Heart left ventricle (tissue), 13 donors: ENCODE results near the gene ARHGAP15.

Source experiments
- CTCF ChIP-seq, 12 donors: fragments of 200-600 bp; sonication (generic) in 4 of 12; IDR thresholded peaks; one replicate each; pipeline versions ENCODE4 v1.5.0 to v1.8.0; 2018 to 2022; ENCODE audit warnings: antibody characterized with exemption in 12 of 12, mild to moderate bottlenecking in 5 of 12
- POLR2A ChIP-seq, 2 donors: fragments of 450-650 bp; IDR thresholded peaks; one replicate each; pipeline ENCODE4 v1.6.1; 2017; ENCODE audit warnings: antibody characterized with exemption in 2 of 2, mild to moderate bottlenecking in 2 of 2, moderate library complexity in 2 of 2
- donor health status: ischemic (EF 13 %, LVEDD 7.1; RV severe dilation, severe dysfunction).
- donor health status: DM: no; HTN: yes; CAD: no.
- donor health status: DM: no; HTN: no; CAD: no.
- donor health status: ischemic (EF 25% LVEDD 6.9; RV normal size, moderate dysfunction).
- donor health status: ischemic (EF 25% LVEDD 5.7; RV mildly dilated, moderate dysfunction).
- donor health status: ischemic (EF 35%, LVEDD 5.7; RV mildly dilated, moderate dysfunction).
- donor health status: nonischemic (EF 11% LVEDD 7.7; RV severe dilation, severe dysfunction).
- donor health status: DM: yes; HTN: yes; CAD: no.
- donor health status: PGD.
- donor health status: ischemic (EF 29% LVEDD 5.4; RV normal size, mild dysfunction).
- donor health status: nonischemic (EF 23%, LVEDD 6.1; RV moderate dilation, normal function).

- TF ChIP-seq CTCF (IDR thresholded peaks at IDR 0.05) (no peak), POLR2A (IDR thresholded peaks at IDR 0.05) (no peak)
These were observed 342.3 kb downstream of the ARHGAP15 start for GRCh38 chr2:143471550-143471949.
